ENCODE results near the gene BRSK2. TPM values are rescaled to one million over a fixed set of nuclear protein-coding genes. Genes with fewer than 3 reads are reported as not detected.

Gene BRSK2
- polyA plus RNA-seq, 1 experiment: 0.28 TPM

DNA sequence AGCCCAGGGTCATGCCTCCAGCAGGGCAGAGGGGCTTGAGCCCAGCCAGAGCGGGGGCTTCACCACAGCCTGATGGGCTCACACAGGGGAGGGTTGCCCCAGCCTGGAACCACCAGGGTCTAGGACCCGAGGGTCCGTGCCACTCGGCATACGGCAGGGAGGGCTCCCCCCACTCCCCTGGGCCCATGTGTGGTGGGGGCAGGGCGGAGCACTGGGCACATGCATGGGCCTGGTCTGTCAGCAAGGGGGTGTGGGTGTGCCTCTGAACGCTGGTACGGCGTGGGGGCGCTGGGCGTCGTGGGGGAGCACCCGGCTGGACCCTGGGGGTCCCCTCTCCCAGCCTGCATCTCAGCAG, 67.6 kb downstream of the BRSK2 start:
- CTCF ChIA-PET: no interaction called here
- POLR2A ChIA-PET: no interaction called here
- Histone ChIP-seq H3K4me3 (ENCODE audit: low read depth, low read length) (no peak overlapping the region), H3K36me3 (ENCODE audit: control insufficient read depth, insufficient read depth, low read length) (no peaks in the 10 kb centered on the region), H3K27me3 (ENCODE audit: control insufficient read depth, insufficient read depth, low read length) (no peaks in the 10 kb centered on the region)
- no peak for DNase-seq (ENCODE audit: low read depth)
- TF ChIP-seq, protein P1, sequence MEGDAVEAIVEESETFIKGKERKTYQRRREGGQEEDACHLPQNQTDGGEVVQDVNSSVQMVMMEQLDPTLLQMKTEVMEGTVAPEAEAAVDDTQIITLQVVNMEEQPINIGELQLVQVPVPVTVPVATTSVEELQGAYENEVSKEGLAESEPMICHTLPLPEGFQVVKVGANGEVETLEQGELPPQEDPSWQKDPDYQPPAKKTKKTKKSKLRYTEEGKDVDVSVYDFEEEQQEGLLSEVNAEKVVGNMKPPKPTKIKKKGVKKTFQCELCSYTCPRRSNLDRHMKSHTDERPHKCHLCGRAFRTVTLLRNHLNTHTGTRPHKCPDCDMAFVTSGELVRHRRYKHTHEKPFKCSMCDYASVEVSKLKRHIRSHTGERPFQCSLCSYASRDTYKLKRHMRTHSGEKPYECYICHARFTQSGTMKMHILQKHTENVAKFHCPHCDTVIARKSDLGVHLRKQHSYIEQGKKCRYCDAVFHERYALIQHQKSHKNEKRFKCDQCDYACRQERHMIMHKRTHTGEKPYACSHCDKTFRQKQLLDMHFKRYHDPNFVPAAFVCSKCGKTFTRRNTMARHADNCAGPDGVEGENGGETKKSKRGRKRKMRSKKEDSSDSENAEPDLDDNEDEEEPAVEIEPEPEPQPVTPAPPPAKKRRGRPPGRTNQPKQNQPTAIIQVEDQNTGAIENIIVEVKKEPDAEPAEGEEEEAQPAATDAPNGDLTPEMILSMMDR (IDR thresholded peaks at IDR 0.05; ENCODE audit: insufficient read depth, low read depth, low read length): no peak

DNA sequence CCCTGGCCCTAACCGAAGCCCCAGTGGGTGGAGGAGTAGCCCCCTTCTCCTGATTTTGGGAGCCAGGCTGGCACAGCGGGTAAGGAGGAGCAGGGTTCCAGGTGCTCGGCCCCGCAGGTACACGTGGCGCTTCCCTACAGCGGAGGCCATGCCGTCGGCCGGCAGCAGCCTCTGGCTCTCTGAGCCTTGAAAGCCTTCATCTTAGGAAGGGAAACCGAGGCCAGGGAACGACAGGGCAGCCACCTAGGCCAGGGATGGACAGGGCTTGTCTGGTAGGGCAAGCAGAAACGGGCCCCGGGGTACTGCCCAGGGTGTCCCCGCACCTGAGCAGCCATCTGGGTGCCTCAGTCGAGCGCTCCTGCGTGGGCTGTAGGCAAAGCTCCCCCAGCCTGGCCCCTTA, 68.1 kb downstream of the BRSK2 start:
- DNase-seq (ENCODE audit: low read depth): no peak
- POLR2A ChIA-PET: no interaction called here
- CTCF ChIA-PET: interaction anchor here (0.6 kb wide), 1 partner anchor 36 kb away, joined by 4 read pairs; no protein-coding TSS in a partner anchor
- Histone ChIP-seq H3K36me3 (ENCODE audit: control insufficient read depth, insufficient read depth, low read length) (no peaks in the 10 kb centered on the region), H3K27me3 (ENCODE audit: control insufficient read depth, insufficient read depth, low read length) (no peaks in the 10 kb centered on the region), H3K4me3 (ENCODE audit: low read depth, low read length) (no peak overlapping the region)
- TF ChIP-seq, protein P1 (IDR thresholded peaks at IDR 0.05; ENCODE audit: insufficient read depth, low read depth, low read length): no peak

DNA sequence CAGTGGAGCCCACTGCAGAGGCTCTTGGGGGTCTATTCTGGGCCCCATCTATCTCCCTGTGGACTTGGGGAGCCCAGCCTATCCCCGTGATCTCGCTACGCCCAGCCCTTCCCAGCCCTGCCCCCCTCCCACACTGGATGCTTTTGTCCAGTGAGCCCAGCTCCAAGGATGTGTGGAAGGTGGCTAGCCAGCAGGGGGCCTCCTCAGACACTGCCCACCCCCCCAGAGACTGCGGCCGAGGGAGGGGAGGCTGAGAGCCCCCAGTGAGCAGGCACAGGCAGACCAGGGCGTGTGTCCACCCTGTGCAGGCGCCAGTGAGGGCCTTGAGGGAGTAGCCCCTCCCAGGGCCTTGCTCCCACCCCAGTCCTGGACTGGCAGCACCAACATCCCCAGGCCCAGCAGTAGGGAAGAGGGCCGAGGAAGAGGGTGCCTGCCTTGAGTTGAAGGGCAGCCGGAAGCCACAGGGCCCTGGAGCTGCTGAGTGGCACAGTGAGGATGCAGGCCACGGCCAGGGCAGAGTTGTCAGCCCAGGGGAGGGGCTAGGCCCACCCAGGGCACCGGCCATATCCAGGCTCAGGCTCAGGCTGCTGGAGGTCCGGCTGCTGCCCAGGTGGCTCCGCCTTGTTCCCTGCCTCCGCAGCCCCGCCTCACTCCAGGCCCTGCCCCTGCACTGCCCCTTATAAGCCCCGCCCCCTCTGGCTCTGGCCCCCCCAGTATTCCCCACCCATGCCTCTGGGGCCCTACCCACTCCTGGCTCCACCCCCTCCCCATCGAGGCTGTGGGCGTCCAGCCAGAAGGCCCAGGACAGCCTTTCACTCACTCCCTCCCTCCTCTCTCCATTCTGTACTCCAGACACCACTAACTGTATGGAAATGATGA, 68.8 kb downstream of the BRSK2 start:
- POLR2A ChIA-PET: no interaction called here
- CTCF ChIA-PET: interaction anchor here (0.6 kb wide), 1 partner anchor 36 kb away, joined by 4 read pairs; no protein-coding TSS in a partner anchor
- no peaks in the 10 kb centered on the region for H3K27me3 ChIP-seq (ENCODE audit: control insufficient read depth, insufficient read depth, low read length)
- H3K36me3 ChIP-seq (ENCODE audit: control insufficient read depth, insufficient read depth, low read length): no peaks in the 10 kb centered on the region
- TF ChIP-seq, protein P1 (IDR thresholded peaks at IDR 0.05; ENCODE audit: insufficient read depth, low read depth, low read length): peak; percentile 40
- DNase-seq (ENCODE audit: low read depth): no peak
- H3K4me3 ChIP-seq (ENCODE audit: low read depth, low read length): no peak overlapping the region

DNA sequence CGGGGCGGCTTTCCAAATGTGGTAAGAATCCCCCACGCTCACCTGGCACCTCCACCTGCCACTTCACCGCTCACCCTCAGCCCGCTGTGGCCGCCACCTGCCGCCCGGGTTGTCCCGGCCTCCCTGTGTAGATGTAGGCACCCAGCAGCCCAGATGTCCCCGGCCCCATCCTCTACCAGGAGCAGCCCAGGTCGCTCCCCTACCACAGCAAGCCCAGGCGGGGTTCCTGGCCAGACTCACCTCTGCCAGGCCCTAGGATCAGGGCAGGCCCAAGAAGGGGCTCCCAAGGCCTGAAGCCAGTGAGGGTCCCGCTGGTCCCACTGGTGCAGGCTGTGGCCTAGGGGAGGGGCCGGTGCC, 69.5 kb downstream of the BRSK2 start:
- ChIA-PET CTCF (no interaction called here), POLR2A (no interaction called here)
- no peaks in the 10 kb centered on the region for H3K36me3 ChIP-seq (ENCODE audit: control insufficient read depth, insufficient read depth, low read length)
- DNase-seq (ENCODE audit: low read depth): no peak
- no peaks in the 10 kb centered on the region for H3K27me3 ChIP-seq (ENCODE audit: control insufficient read depth, insufficient read depth, low read length)
- TF ChIP-seq, protein P1 (IDR thresholded peaks at IDR 0.05; ENCODE audit: insufficient read depth, low read depth, low read length): no peak
- H3K4me3 ChIP-seq (ENCODE audit: low read depth, low read length): no peak overlapping the region

DNA sequence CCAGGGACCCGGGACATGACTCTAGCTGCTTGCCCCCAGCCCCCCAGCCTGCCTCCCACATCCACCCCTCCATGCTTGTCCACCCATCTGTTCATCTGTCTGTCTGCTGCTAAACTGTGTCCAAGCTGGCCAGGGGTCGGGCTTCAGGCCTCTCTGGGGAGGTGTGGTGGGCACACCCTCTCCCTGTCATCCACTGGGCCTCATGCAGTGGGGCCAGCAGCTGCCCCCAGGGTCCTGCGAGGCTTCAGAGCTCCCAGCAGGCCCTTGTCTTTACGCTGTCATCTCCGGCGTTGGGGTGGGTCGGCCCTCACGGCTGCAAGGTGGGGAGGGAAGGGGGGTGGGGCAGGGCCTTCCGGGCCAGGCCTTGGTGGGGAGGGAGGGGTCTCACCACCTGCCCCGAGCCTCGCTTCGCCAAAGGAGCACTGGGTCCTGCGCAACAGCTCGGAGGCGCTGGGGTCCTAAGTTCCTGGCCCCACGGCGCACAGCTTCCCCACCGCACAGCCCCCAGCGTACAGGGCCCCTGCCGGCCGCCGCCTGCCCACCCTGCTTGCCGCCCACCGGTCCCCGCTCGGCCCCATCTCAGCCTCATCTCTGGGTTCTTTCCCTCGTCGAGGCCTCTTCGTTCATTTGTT, 70.1 kb downstream of the BRSK2 start:
- H3K4me3 ChIP-seq (ENCODE audit: low read depth, low read length): no peak overlapping the region
- DNase-seq (ENCODE audit: low read depth): no peak
- ChIA-PET CTCF (interaction anchor here (0.6 kb wide), 1 partner anchor 20 kb away, joined by 3 read pairs; no protein-coding TSS in a partner anchor), POLR2A (no interaction called here)
- no peaks in the 10 kb centered on the region for H3K36me3 ChIP-seq (ENCODE audit: control insufficient read depth, insufficient read depth, low read length)
- H3K27me3 ChIP-seq (ENCODE audit: control insufficient read depth, insufficient read depth, low read length): no peaks in the 10 kb centered on the region
- TF ChIP-seq, protein P1 (IDR thresholded peaks at IDR 0.05; ENCODE audit: insufficient read depth, low read depth, low read length): no peak
